RWPE1 (cell line): Measurements from ENCODE around the gene ZNF469.

Experiments
- CTCF ChIA-PET: fragments of 350-600 bp; sonication (Branson Sonifier 250); formaldehyde crosslinking; extraction: SDS; loops from one replicate; lab custom pipeline; 2021; lab: Yijun Ruan, JAX
- POLR2A ChIA-PET: fragments of 400-600 bp; formaldehyde crosslinking; extraction: SDS; loops from one replicate; lab custom pipeline; 2020; ENCODE audit warnings: antibody characterized with exemption; ENCODE audit not compliant: low non-redundant PET; lab: Yijun Ruan, JAX
- DNase-seq: peaks from one replicate; pipeline ENCODE4 v3.0.0; 2012; ENCODE audit warnings: low spot score
- H3K27ac ChIP-seq: fragments of 450-650 bp; 2 replicates; pipeline ENCODE4 v1.5.1; 2017
- TF ChIP-seq, protein P1 (sequence below): fragments of 450-650 bp; conservative IDR thresholded peaks from 2 replicates; pipeline ENCODE4 v1.5.1; 2017; ENCODE audit warnings: low read depth, mild to moderate bottlenecking

Gene ZNF469

DNA sequence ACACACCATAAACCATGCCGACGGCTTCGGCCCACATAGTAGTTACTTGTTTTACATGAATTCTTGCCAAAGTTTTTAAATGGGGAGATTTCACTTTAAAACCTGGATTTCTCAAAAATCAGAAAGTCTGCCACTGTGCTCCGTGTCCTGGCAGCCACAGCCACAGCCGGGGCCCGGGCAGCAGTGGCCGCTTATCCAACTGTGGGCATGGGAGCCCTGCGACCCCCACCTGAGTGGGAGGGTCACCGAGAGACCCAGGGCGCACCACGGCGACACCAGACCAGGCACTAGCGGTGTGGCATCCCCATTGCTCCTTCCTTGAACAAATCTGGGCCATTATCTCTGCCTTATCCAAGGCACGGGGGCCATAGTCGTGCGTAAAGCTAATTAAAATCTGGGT lies 30.0 kb downstream of the ZNF469 start:
- H3K27ac ChIP-seq: no peak overlapping the region
- no peak for DNase-seq
- POLR2A ChIA-PET: no interaction called here
- TF ChIP-seq, protein P1, sequence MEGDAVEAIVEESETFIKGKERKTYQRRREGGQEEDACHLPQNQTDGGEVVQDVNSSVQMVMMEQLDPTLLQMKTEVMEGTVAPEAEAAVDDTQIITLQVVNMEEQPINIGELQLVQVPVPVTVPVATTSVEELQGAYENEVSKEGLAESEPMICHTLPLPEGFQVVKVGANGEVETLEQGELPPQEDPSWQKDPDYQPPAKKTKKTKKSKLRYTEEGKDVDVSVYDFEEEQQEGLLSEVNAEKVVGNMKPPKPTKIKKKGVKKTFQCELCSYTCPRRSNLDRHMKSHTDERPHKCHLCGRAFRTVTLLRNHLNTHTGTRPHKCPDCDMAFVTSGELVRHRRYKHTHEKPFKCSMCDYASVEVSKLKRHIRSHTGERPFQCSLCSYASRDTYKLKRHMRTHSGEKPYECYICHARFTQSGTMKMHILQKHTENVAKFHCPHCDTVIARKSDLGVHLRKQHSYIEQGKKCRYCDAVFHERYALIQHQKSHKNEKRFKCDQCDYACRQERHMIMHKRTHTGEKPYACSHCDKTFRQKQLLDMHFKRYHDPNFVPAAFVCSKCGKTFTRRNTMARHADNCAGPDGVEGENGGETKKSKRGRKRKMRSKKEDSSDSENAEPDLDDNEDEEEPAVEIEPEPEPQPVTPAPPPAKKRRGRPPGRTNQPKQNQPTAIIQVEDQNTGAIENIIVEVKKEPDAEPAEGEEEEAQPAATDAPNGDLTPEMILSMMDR: no peak
- CTCF ChIA-PET: interaction anchor here (0.6 kb wide), 1 partner anchor 1957 kb away, joined by 4 read pairs; no protein-coding TSS in a partner anchor

- TF ChIP-seq, protein P1: no peak
- POLR2A ChIA-PET: no interaction called here
- H3K27ac ChIP-seq: no peak overlapping the region
- CTCF ChIA-PET: interaction anchor here (0.6 to 0.7 kb wide), 2 partner anchors 24 to 1958 kb away, joined by 4 to 6 read pairs; no protein-coding TSS in a partner anchor
- DNase-seq: no peak
These were observed 30.5 kb downstream of the ZNF469 start for GRCh38 chr16:88413231-88413630.

- no peak for DNase-seq
- TF ChIP-seq, protein P1: no peak
- ChIA-PET POLR2A (no interaction called here), CTCF (interaction anchor here (0.6 to 0.7 kb wide), 2 partner anchors 24 to 1958 kb away, joined by 4 to 6 read pairs; no protein-coding TSS in a partner anchor)
- H3K27ac ChIP-seq: no peak overlapping the region
These were observed 30.9 kb downstream of the ZNF469 start for GRCh38 chr16:88413631-88414030.

GRCh38 chr16:88414521-88415380 lies 32.0 kb downstream of the ZNF469 start:
- POLR2A ChIA-PET: interaction anchor here (0.6 kb wide), 1 partner anchor 73 kb away, joined by 3 read pairs; no protein-coding TSS in a partner anchor

GRCh38 chr16:88415381-88415705 lies 32.6 kb downstream of the ZNF469 start:
- TF ChIP-seq, protein P1: no peak
- CTCF ChIA-PET: no interaction called here
- no peak for DNase-seq

More at GRCh38 chr16:88414521-88415380, 32.0 kb downstream of the ZNF469 start:
- TF ChIP-seq, protein P1: no peak
- H3K27ac ChIP-seq: no peak overlapping the region
- no peak for DNase-seq
- CTCF ChIA-PET: no interaction called here

DNA sequence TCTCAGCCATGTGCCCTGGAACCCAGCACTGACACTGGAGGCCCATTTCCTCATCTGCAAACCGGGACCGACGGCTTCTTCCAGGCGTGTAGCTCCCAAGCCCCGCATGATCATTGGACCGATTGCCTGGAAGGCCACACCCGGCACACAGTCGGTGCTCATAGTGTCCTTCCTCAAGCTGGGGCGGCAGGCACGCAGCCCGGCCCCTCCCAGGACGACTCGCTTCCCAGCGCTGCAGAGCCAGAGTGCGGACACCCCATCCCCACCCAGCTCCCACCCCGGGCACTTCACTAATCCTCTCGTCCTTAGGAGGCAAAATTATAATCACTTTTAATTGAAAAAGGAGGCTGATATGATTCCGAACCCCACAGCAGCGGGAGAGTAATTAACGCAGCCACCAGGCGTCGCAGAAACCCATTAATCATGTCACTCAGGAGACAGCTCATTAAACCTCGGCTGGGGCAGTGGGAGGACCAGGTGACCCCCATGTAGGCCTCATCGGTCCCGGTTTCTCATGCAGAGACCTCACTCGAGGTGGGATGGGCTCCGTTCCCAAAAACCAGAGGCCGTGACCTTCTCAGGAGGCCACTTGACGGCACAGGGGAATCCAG lies 33.1 kb downstream of the ZNF469 start:
- CTCF ChIA-PET: no interaction called here

More at GRCh38 chr16:88415381-88415705, 32.6 kb downstream of the ZNF469 start:
- POLR2A ChIA-PET: interaction anchor here (0.6 kb wide), 1 partner anchor 72 kb away, joined by 3 read pairs; no protein-coding TSS in a partner anchor
- no peak overlapping the region for H3K27ac ChIP-seq

More for the DNA sequence above, 33.1 kb downstream of the ZNF469 start:
- no peak for DNase-seq
- no peak overlapping the region for H3K27ac ChIP-seq
- TF ChIP-seq, protein P1: no peak
- POLR2A ChIA-PET: no interaction called here
